Gastrocnemius medialis (tissue), 4 donors: ENCODE results near the gene DNAJA1. TPM values are rescaled to one million over a fixed set of nuclear protein-coding genes. Genes with fewer than 3 reads are reported as not detected.
"Not testable (repeated sequence)": the region's sequence is repeated elsewhere in the genome, so short reads cannot be mapped to it uniquely, and the experiment has no call there.

Experiments
- ATAC-seq, 2 donors: fragments of 150-250 bp; one replicate each; pipeline ENCODE4 v1.9.1; 2016
- DNase-seq, 2 donors: peaks; one replicate each; pipeline ENCODE4 v3.0.0-alpha.2; 2019
- H3K27ac ChIP-seq, 4 donors: fragments of 200-600 bp; sonication (generic); 1 replicate in 1 of 4; 2 replicates in 3 of 4; pipeline ENCODE4 v1.5.1; 2016 to 2018; ENCODE audit warnings: mild to moderate bottlenecking in 2 of 4, moderate library complexity in 1 of 4
- H3K27me3 ChIP-seq, 3 donors: fragments of 200-600 bp; sonication (generic) in 2 of 3; 1 replicate in 1 of 3; 2 replicates in 2 of 3; pipeline versions ENCODE4 v1.5.1 to v1.6.0; 2016 to 2019; ENCODE audit warnings: mild to moderate bottlenecking in 1 of 3, moderate library complexity in 1 of 3
- H3K36me3 ChIP-seq, 2 donors: fragments of 200-600 bp; sonication (generic) in 1 of 2; one replicate each; pipeline ENCODE4 v1.5.1; 2017 to 2018
- H3K4me1 ChIP-seq, 2 donors: fragments of 200-600 bp; sonication (generic) in 1 of 2; one replicate each; pipeline ENCODE4 v1.5.1; 2016 to 2017; ENCODE audit warnings: mild to moderate bottlenecking in 2 of 2
- H3K4me3 ChIP-seq, 4 donors: fragments of 200-600 bp; sonication (generic) in 3 of 4; 1 replicate in 1 of 4; 2 replicates in 3 of 4; pipeline ENCODE4 v1.5.1; 2016 to 2019; ENCODE audit warnings: mild to moderate bottlenecking in 2 of 4
- H3K9me3 ChIP-seq, 3 donors: fragments of 200-600 bp; sonication (generic) in 2 of 3; 1 replicate in 1 of 3; 2 replicates in 2 of 3; pipeline ENCODE4 v1.5.1; 2016 to 2019
- POLR2A ChIP-seq, 2 donors: fragments of 450-650 bp; IDR thresholded peaks; one replicate each; pipeline ENCODE4 v1.6.1; 2017; ENCODE audit warnings: antibody characterized with exemption in 2 of 2, mild to moderate bottlenecking in 2 of 2, moderate library complexity in 2 of 2
- in situ Hi-C, 4 donors: fragments of 200-750 bp; cut with MboI; loops; one replicate each; pipeline versions ENCODE4 v1.15.0 to v1.8.0; 2017; ENCODE audit warnings: low sequenced_read_pairs in 4 of 4
- intact Hi-C: fragments of 100-400 bp; cut with DNase I; formaldehyde crosslinking; loops from one replicate; pipeline ENCODE4 v1.15.1; 2023; ENCODE audit warnings: low total_unique reads
- total RNA-seq, 4 donors: library from RNA; depleted of rRNA; stranded (reverse); fragments of >200 nt; gene quantifications; one replicate each; pipeline versions ENCODE4 v1.1.0 to v1.2.3, GENCODE V29; 2016
- TF ChIP-seq, protein P1 (sequence below), 5 experiments: fragments of 450-650 bp in 3 of 5; fragments of 200-600 bp in 2 of 5; sonication (generic) in 2 of 5; IDR thresholded peaks in 4 of 5; conservative IDR thresholded peaks in 1 of 5; 1 replicate in 4 of 5; 2 replicates in 1 of 5; pipeline ENCODE4 v1.5.1; 2016 to 2019; ENCODE audit warnings: antibody characterized with exemption in 5 of 5, mild to moderate bottlenecking in 3 of 5, moderate library complexity in 3 of 5

DNAJA1 gene
- total RNA-seq, 4 donors from 2014 or later, result 40.8 to 48.7 (median 43.3) TPM

DNA sequence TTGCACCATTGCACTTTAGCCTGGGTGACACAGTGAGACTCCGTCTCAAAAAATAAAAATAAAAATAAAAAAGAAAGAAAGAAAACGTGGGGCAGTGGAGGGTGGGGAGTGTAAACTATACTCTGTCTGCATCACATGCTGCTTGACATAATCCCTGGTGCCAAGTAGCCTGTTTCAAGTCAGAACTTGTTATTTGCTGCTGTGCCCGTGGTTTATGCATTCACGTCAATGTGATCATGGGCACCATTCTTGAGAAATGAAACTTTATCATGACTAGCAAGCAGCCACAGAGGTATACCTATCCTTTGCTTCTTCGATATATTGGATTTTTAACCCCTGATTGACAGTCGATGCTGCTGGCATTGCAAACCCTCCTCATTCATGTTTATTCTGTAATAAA is 55.5 kb downstream of the DNAJA1 start:
- H3K4me1 ChIP-seq, result peaks cover 10 to 11% of the 10 kb centered on the region in 2 donors
- in situ Hi-C loops (loop anchor here (5.0 kb wide), 2 partner anchors 92 to 147 kb away; no protein-coding TSS in a partner anchor), intact Hi-C loops (no loop called here)
- H3K4me3 ChIP-seq, result no peak overlapping the region
- no peaks in the 10 kb centered on the region for H3K27me3 ChIP-seq
- H3K27ac ChIP-seq, result no peak overlapping the region
- ATAC-seq (no peak), DNase-seq (no peak)
- no peaks in the 10 kb centered on the region for H3K9me3 ChIP-seq
- TF ChIP-seq, protein P1, sequence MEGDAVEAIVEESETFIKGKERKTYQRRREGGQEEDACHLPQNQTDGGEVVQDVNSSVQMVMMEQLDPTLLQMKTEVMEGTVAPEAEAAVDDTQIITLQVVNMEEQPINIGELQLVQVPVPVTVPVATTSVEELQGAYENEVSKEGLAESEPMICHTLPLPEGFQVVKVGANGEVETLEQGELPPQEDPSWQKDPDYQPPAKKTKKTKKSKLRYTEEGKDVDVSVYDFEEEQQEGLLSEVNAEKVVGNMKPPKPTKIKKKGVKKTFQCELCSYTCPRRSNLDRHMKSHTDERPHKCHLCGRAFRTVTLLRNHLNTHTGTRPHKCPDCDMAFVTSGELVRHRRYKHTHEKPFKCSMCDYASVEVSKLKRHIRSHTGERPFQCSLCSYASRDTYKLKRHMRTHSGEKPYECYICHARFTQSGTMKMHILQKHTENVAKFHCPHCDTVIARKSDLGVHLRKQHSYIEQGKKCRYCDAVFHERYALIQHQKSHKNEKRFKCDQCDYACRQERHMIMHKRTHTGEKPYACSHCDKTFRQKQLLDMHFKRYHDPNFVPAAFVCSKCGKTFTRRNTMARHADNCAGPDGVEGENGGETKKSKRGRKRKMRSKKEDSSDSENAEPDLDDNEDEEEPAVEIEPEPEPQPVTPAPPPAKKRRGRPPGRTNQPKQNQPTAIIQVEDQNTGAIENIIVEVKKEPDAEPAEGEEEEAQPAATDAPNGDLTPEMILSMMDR (IDR thresholded peaks at IDR 0.05 in 4 of 5, conservative IDR thresholded peaks at IDR 0.05 in 1 of 5), result no peak
- TF ChIP-seq POLR2A (IDR thresholded peaks at IDR 0.05), result no peak
- no peaks in the 10 kb centered on the region for H3K36me3 ChIP-seq

DNA sequence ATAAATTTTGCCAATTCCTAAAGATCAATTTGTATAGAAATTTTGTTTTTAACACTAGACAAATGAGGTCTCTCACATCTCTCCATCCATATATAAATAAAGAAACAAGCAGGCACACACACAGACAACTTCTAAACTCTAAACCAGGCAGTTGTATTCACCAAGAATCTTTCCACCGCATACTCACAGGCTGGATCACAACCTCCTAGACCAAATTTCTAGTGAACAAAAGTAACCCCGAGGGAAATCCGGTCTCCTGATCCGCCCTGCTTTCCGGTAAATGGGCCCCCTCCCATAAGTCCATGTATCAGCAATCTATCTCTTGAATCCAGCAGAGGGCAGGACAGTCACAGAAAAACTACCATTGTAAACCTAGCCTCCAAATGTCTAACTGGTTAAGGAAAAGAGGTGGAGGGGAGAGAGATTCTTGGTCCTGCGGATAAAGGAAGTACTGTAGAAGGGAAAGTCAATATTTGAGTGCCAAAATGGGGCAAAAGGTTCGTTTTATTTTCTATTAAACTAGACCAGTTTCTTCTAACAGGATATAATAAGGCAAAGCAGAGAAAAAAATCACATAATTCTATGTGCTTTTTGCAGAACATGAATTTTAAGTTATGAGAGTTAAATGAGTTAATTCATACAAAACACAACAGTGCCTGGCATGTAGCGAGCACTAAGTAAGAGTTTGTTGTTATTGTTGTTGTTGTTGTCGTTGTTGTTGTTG is 56.2 kb downstream of the DNAJA1 start:
- no peak for TF ChIP-seq POLR2A (IDR thresholded peaks at IDR 0.05)
- TF ChIP-seq, protein P1 (IDR thresholded peaks at IDR 0.05 in 4 of 5, conservative IDR thresholded peaks at IDR 0.05 in 1 of 5), result peak; percentile 80 to 86 (median 84)

DNA sequence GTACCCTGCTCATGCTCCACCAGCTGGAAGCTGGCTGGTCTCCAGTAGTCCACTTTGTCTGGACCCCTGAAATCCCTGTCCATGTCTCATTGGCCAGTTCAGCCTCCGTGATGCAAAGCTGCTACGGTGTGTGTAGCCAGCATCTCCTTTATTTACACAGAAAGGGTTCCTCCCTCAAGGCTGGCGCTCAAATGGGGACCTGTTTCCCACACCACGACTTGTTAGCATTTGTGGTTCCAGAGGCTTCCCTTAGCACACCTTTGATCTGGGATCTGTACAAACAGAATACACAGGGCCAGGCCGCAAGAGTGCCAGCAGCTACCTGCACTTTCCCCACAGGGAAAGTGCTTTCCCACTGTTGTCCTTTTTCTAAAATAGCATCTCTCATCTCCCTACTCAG is 57.1 kb downstream of the DNAJA1 start:
- no peaks in the 10 kb centered on the region for H3K27me3 ChIP-seq
- H3K4me1 ChIP-seq, result peaks cover 5 to 9% of the 10 kb centered on the region in 2 donors
- no peak for DNase-seq
- in situ Hi-C loops (loop anchor here (5.0 kb wide), 2 partner anchors 90 to 145 kb away; no protein-coding TSS in a partner anchor), intact Hi-C loops (loop anchor here (2.0 kb wide), 1 partner anchor 15 kb away; no protein-coding TSS in a partner anchor)
- H3K27ac ChIP-seq, result no peak overlapping the region
- no peaks in the 10 kb centered on the region for H3K9me3 ChIP-seq
- TF ChIP-seq, protein P1 (IDR thresholded peaks at IDR 0.05 in 4 of 5, conservative IDR thresholded peaks at IDR 0.05 in 1 of 5), result no peak
- TF ChIP-seq POLR2A (IDR thresholded peaks at IDR 0.05), result no peak
- no peak overlapping the region for H3K4me3 ChIP-seq
- ATAC-seq, result no peak
- no peaks in the 10 kb centered on the region for H3K36me3 ChIP-seq

More for the DNA sequence above, 56.2 kb downstream of the DNAJA1 start:
- H3K9me3 ChIP-seq, result no peaks in the 10 kb centered on the region
- intact Hi-C loops (loop anchor here (1.0 kb wide), 2 partner anchors 90 to 144 kb away; no protein-coding TSS in a partner anchor), in situ Hi-C loops (loop anchor here (5.0 kb wide), 2 partner anchors 91 to 146 kb away; no protein-coding TSS in a partner anchor)
- peak overlapping the region in 1 of 4 donors; percentile 14 for H3K4me3 ChIP-seq
- no peaks in the 10 kb centered on the region for H3K36me3 ChIP-seq
- DNase-seq (peak; percentile 31 to 42), ATAC-seq (peak; percentile 80 to 88)
- H3K4me1 ChIP-seq, result peaks cover 5 to 9% of the 10 kb centered on the region in 2 donors
- H3K27ac ChIP-seq, result peak overlapping the region in 3 of 4 donors; percentile 30 to 52 (median 39)
- no peaks in the 10 kb centered on the region for H3K27me3 ChIP-seq

DNA sequence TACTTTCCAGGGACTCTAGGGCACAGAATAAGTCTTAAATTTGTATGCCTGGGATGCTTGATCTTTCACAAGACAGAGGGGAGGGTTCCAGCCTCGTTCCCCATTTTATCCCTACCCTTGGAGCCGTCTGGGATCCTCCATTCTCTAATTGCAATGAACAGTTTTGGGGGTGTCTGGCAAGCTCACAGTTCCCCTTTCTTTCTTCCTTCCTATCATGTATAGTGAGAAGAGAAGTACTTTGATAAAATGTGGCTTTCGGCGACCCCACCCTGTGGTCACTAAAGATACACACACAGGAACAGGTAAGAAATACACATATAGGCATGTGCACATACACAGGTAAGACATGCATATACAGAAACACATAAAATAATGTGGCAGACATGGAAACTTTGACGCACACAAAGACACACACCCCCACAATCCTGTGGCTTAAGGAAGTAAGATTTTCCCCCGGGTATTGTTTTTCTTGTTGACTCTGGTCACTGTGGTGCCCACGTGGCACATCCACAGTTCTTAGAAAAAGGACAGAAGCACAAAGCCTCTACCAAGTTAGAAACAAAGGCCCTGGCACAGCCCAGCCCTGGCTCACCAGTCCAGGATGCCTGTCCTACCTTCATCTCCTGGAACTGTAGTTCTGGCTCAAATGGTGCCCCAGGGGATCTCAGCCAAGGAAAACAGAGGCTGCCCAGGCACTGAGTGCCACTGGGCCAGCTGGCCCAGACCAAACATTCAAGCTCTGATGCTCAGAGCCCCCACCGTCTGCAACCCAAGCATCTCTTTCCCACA is 57.7 kb downstream of the DNAJA1 start:
- Histone ChIP-seq H3K4me1 (peaks cover 5 to 9% of the 10 kb centered on the region in 2 donors), H3K27ac (no peak overlapping the region), H3K4me3 (no peak overlapping the region), H3K9me3 (no peaks in the 10 kb centered on the region), H3K36me3 (no peaks in the 10 kb centered on the region), H3K27me3 (no peaks in the 10 kb centered on the region)
- TF ChIP-seq, protein P1 (IDR thresholded peaks at IDR 0.05 in 4 of 5, conservative IDR thresholded peaks at IDR 0.05 in 1 of 5), result no peak
- no peak for TF ChIP-seq POLR2A (IDR thresholded peaks at IDR 0.05)
- DNase-seq (no peak), ATAC-seq (no peak)
- in situ Hi-C loops, result loop anchor here (5.0 kb wide), 2 partner anchors 90 to 145 kb away; no protein-coding TSS in a partner anchor
- intact Hi-C loops, result loop anchor here (2.0 kb wide), 1 partner anchor 14 kb away; no protein-coding TSS in a partner anchor

DNA sequence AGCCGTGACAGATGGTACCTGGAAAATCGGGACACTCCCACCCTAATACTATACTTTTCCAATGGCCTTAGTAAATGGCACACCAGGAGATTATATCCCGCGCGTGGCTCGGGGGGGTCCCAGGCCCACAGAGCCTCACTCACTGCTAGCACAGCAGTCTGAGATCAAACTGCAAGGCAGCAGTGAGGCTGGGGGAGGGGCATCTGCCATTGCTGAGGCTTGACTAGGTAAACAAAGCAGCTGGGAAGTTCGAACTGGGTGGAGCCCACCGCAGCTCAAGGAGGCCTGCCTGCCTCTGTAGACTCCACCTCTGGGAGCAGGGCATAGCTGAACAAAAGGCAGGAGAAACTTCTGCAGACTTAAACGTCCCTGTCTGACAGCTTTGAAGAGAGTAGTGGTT is 60.6 kb downstream of the DNAJA1 start:
- DNase-seq, H3K4me1 ChIP-seq, in situ Hi-C loops, ATAC-seq, H3K9me3 ChIP-seq, H3K4me3 ChIP-seq, H3K27me3 ChIP-seq, H3K36me3 ChIP-seq, H3K27ac ChIP-seq: not testable (repeated sequence)
- intact Hi-C loops, result loop anchor here (1.0 kb wide), 1 partner anchor 137 kb away; no protein-coding TSS in a partner anchor
